GM23248 (cell line): Measurements from ENCODE around the gene DIP2C.

Experiments used
- EZH2 ChIP-seq: fragments of 200-600 bp; sonication (generic); IDR thresholded peaks from 2 replicates; pipeline ENCODE4 v1.6.1; 2018; ENCODE audit warnings: antibody characterized with exemption, mild to moderate bottlenecking; ENCODE audit not compliant: insufficient read depth, poor library complexity, severe bottlenecking
- EZH2phosphoT487 ChIP-seq: fragments of 200-600 bp; sonication (generic); IDR thresholded peaks from 2 replicates; pipeline ENCODE4 v1.6.1; 2018; ENCODE audit warnings: antibody characterized with exemption, moderate library complexity, mild to moderate bottlenecking, low read depth; ENCODE audit not compliant: insufficient read depth

GRCh38 chr10:636016-636730 lies 53.3 kb downstream of the DIP2C start:
- no peak for TF ChIP-seq EZH2
- TF ChIP-seq EZH2phosphoT487, result no peak
